GM10847 (cell line): ENCODE results near the gene PACS2.

Source experiments
- POLR2A ChIP-seq: IDR thresholded peaks from 2 replicates; pipeline ENCODE4 v1.6.1; 2011; ENCODE audit not compliant: insufficient read length; ENCODE audit errors: extremely low read depth

The PACS2 gene

DNA sequence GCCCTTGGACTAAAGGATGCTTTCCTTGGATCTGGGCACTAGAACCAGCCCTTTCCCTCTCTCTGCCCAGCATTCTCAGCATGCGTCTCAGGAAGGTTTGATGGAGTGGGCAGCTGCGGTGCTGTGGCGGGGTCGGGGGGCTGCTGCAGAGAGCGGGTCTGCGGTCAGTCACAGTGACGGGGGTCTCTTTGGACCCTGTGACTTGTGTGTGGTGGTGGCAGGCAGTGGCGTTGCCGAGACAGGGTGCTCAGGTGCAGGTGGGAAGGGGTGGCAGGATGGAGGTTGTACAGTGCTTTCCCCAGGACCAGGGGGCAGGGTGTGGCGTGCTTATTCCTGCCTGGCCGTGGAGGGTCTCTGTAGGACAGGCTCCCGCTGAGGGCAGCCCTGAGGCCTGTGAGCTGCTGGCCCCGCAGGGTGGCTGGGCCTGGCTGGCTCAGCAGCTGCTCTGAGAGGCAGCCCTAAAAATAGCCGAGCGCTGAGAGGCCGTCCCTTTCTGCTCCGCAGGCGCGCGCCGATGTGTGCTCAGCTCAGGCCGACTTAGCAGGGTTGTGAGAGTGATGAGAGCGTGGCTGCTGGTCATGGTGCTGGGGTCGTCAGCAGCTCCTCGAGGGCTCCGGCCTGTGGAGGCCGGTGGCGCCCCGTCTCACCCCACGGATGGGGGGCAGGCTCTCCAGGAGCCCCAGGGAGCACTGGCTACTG, 9.7 kb downstream of the PACS2 start:
- TF ChIP-seq POLR2A = no peak

DNA sequence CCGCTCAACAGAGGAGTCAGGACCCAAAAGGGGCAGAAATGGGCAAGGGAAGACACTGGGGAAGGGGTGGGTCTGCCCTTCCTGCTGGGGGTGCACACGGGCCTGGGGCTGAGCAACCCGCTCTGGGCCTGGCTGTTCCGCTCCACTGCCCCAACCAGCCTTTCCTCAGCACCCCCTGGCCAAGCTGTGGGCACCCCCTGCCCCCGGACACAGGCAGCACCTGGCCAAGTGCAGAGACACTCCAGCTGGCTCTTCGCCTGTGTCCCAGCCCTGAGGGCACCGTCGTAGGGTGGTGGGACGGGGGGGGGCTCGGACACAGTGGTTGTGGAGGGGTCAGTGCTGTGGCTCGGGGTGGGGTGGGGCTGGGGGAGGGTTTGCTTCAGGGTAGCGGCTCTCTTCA, 10.3 kb downstream of the PACS2 start:
- no peak for TF ChIP-seq POLR2A

DNA sequence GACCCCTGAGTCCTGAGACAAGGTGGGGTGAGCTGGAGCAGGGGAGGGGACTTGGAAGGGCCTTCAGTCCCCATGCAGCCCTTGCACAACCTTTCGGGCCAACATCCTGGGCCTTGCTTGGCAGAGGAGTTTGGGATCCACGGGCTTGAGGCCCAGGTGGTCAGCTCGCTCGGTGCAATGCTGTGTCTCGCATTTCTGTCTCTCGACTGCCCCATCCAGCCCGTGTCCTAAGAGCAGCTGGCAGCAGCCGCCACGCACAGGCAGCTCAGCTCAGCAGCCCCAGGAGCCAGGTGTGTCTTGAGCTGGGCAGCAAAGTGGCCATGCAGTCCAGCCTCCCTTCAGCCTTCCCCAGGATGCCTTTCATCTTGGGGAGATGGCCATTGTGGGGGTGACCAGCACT, 10.8 kb downstream of the PACS2 start:
- TF ChIP-seq POLR2A = no peak

DNA sequence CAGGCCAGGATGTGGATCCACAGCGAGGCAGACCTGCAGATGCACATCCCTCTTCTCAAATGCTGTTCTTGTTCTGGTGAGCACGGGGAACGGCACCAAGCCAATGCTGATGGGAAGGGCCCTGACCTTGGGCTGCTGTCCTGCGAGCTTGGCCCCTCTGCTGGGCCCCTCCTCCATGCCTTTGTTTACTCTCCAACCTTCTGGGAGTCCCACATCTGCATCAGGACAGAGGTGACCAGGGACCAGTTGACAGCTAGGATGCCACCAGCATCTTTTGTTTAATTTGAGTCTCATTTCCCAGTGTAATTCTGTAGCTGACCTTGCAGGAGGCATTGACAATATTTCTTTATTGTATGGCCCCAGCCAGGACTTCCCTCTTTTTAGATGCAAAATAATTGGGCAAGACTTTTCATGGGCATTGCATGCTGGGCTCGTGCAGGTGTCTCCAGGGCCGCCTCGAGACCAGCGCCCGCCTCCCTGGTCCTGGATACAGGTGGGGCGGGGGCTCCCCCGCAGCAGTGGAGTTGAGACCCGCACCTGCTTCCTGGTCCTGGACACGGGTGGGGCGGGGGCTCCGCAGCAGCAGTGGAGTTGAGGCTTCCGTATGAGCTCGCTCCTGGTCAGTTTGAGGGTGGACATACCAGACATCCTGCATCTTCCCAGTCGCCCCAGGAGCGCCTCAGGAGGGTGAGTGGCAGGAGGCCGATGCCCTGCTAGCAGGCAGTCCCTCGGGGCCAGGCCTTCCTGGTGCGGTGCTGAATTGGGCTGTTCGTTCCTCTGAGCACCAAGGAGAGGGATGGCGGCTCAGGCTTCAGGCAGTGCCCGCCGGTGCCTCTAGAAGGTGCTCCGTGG, 11.4 kb downstream of the PACS2 start:
- no peak for TF ChIP-seq POLR2A

DNA sequence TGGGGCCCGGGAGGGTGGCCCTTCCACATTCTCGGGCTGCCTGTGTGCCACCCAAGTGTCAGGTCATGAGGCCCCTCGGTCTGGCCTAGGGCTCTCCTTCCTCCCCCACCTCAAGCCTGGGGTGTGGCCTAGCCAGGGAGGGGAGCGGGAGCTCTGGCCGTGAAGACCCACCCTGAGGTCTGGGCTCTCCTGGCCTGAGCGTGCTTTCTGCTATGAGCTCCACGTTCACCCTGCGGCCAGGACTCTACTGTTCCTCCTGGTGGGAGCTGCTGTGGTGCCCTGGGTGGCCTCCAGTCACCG, 12.0 kb downstream of the PACS2 start:
- no peak for TF ChIP-seq POLR2A

DNA sequence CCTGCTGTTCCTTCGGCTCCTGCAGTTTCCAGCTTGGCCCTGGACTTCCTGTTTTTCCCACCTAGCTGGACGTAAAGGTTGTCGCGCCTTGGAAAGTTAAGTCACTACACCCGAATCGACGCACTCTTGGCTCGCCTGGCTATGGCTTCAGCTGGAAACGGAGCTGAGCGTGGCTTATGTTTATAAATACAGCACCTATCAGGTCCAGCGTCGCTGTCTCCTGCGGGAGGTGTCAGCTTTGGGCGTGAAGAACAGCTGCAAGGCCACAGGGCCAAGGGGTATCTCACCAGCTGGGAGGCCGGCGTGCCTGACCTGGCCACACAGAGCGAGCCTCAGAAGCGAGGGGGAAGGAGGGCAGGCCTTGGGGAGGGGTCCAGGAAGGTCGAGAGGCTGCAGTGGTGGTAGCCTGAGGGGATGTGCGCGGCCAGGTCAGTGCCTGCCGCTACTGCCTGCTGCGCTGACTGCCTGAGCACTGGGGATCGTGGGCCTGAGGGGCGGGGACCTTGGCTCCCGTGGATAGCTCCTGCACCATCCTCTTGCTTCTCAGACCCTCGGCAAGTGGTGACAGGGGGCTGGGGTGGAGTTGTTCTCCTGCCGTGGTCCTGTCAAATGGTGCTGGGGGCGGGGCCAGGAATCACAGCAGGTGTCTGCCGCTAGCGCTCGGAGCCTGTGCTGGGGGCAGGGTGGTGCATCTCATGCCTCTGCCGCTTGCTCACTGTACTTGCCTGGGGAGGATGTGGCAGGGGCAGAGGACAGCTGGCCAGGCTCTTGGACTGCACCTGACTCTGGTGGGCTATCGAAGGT, 12.5 kb downstream of the PACS2 start:
- TF ChIP-seq POLR2A = no peak

DNA sequence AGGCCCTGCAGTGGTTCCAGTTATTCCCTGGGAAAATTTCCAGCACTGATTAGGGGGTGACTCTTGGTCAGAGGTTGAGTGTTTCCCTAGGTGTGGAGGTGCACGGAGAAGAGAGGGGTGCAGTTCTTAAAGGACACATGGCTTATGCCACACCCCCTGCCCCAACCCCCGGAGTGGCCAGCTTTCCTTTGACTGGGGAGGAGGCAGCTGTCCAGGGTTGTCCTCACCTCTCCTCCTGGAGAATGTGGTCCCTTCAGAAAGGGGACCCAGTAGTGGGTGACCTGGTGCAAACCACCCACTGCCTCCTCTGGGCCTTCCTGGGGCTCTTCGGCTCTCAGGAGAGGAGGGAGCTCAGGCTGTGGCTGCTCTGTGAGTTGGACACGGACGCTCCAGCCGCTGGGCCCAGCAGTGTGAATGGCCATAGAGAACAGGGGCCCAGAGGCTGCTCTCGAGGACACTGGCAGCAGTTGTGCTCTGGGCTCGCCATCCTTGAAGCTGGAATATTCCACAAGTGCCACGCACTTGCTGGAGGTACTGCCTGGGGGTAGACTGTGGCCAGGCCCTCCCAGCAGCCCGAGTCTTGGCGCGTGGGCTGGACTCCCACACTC, 13.6 kb downstream of the PACS2 start:
- TF ChIP-seq POLR2A = no peak

DNA sequence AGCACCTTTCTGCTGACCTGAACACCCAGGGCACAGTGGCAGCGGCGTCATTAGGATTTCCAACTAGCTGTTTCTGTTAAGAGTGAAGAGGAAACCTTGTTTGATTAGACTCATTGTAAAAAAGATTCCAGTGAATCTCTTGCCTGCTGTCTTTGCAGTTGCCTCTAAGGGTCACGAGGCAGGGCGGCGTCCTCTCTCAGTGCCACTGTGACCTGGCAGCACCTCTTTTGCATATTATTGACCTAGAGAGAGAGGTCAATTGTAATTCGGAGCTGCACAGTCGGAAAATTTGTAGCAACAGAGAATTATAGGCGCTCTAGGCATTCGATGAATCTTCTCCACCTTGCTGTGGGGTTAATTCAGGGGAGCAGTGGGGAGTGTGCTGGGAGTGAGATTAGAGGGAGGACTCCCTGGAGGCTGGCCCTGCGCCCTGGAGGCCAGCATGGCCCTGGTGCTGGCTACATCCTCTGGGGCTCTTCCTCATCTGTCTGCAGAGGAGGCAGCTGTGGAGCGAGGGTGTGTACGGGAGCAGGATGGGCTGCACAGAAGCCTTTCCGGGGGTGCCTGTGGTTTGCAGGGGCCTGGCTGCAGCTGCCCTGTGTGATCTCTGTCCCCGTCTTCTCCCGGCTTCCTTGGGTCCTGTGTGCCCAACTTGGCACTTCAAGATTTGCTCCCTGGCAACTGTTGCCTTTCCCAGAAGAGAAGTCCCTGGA, 14.3 kb downstream of the PACS2 start:
- TF ChIP-seq POLR2A = no peak

DNA sequence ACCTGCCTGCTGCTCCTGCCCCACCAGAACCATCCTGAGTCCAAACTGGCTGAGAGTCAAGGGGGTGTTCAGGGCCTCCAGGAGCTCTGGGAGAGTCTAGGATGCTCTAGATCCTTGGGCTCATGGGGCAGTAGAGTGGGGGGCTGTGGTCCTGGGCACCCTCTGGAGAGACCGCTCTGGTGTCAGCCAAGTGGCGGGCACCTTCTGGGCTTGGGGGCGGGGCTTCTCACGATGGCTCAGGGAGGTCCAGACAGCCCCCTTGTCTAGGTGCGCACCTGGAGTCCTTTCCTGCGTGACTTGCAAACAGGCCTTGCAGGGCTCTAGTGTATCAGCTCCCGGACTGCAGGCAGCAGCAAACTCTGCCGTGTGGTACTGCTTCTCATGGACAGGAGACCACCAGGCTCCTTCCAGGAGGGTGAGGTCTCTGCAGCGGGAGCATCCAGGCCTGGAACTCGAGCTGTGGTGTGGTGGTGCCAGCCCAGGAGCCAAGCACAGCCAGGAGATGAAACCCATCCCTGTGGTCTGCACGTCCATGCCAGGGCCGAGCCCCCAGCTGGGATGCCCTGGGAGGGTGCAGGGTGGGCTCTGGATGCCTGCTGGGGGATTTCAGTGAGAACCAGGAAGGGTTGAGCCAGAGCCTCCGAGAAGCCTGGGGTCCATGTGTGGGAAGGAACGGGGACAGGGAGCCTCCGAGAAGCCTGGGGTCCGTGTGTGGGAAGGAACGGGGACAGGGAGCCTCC, 15.0 kb downstream of the PACS2 start:
- no peak for TF ChIP-seq POLR2A

DNA sequence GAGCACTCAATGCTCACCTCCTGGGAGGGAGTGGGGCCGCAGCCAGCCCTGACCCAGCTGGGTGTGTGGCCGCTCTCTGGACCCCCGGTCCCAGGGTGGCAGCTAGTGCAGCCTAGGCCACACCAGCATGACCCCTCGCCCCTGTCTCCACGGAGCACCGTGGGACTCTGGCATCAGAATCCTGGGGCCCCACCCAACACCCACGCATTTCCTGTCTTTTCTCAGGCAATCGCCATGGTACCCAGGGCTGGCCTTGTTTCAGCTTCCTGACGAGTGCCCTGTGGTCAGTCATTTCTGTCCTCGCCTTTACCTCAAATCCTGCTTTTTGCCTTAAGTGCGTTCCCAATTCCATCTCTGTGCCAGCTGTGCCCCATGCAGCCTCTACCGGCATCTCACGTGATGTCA, 15.9 kb downstream of the PACS2 start:
- TF ChIP-seq POLR2A = no peak

DNA sequence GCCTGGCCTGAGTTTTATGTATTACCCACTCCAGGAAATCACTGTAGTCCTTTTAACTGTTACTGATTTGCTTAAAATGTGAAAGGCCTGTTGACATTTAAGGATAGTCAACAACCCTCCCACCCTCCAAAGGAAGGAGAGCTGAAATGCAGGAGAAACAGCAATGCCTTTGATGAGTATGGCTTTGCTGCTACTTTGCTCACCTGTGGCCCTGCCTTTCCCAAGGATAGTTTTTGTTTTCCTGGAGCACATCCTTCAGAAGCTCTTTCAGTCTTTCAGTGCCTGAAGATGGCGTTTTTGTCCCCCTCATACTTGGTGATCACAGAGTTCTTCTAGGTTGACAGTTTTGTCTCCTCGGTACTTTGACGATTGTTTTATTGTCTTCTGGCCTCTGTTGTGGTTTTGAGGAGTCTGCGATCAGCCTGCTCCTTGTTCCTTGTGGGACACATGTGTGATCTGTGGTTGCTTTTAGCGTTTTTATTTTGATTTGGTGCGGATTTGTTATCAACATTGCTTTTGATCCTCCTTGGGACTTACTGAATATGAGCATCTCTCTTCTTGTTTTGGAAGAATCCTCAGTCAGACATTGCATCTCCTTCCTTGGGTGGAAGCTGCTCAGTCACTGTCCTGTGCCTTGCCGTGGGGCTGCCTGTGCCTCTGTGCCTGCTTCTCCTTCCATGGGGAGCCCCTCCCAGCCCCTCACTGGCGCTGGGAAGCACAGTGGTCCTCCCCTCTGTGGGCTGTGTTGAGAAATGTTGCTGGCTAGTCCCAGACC, 17.2 kb downstream of the PACS2 start:
- no peak for TF ChIP-seq POLR2A

DNA sequence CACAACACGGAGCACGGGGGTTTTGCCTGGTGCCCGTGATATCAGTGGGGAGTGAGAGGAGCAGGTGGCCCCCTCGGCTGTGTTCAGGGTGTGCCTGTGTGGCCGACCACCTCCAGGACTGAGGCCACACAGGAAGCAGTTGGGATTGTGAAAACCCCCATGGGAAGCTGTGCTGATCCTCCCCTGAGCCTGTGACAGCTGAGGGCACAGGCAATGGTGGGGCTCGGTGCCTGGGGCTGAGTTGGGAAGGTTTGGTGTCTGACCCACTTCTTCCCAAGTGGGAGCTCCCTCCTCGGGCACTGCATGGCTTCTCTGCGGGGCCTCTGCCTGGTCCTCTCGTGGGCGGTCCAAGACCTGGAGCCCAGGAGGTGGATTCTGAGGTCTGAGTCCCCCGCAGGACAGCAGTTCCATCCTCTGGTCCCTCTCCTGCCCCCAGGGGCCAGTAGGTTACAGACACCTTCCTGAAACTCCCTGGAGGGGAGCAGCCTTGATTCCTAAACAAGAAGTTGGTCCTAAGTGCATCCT, 17.9 kb downstream of the PACS2 start:
- no peak for TF ChIP-seq POLR2A

DNA sequence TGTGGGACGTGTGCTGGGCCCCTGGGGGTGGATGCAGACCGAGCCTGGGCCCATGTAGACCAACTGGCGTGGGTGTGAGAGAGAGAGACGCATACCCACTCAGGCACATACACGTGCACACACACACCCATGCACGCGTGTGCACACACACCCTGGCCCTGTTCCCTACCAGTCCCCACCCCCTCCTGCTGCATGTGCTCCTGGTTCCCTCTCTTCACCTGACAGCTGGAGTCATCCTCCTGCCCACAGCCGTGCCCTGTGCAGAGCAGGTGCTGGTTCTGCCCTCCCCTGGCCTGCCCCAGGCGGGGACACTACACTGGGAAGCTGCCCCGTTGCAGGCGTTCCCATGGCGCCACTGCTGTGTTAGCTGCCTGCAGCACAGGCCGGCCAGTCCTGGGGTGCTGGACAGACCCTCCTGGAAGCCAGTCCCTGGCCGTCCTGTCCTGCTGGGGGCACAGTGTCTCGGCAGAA, 18.5 kb downstream of the PACS2 start:
- no peak for TF ChIP-seq POLR2A
